GM12878 (cell line): ENCODE results near the gene GABBR2. TPM values are rescaled to one million over a fixed set of nuclear protein-coding genes. Genes with fewer than 3 reads are reported as not detected.

Source experiments
- ATAC-seq: fragments of 200-7000 bp; cut with Tn5 transposase; 3 replicates; pipeline ENCODE4 v1.9.1; 2020; ENCODE audit warnings: mild to moderate bottlenecking, moderate library complexity
- BruUV-seq: library from RNA; stranded (reverse); fragments of 400-500 nt; replicated peaks from 2 replicates; lab custom pipeline; 2021; lab: Mats Ljungman, UMichigan
- CTCF ChIA-PET: fragments of 300-600 bp; sonication (Branson Sonifier 250); formaldehyde crosslinking; extraction: SDS; loops from one replicate; lab custom pipeline; 2021; ENCODE audit warnings: inconsistent platforms; lab: Yijun Ruan, JAX
- POLR2A ChIA-PET: fragments of 350-600 bp; formaldehyde crosslinking; extraction: SDS; loops from one replicate; lab custom pipeline; 2021; ENCODE audit warnings: inconsistent platforms; lab: Charles Lee
- RAD21 ChIA-PET: fragments of 300-600 bp; sonication (Branson Sonifier 250); formaldehyde crosslinking; loops from one replicate; lab custom pipeline; 2023; ENCODE audit warnings: antibody characterized with exemption; ENCODE audit not compliant: unreplicated experiment; lab: Charles Lee
- SMC1A ChIA-PET: fragments of 300-600 bp; sonication (Branson Sonifier 250); formaldehyde crosslinking; loops from one replicate; lab custom pipeline; 2023; ENCODE audit not compliant: unreplicated experiment, uncharacterized antibody; lab: Charles Lee
- DNase-seq: peaks from one replicate; pipeline ENCODE4 v3.0.0-alpha.2; 2011; ENCODE audit warnings: low read depth, low spot score
- FAIRE-seq: peaks from 3 replicates; lab custom pipeline; 2011; peaks lifted over from hg19 to GRCh38; lab: Jason Lieb, UNC
- H2AFZ ChIP-seq: 2 replicates; pipeline ENCODE4 v1.6.0; 2011; ENCODE audit warnings: low read depth, low read length, control low read depth; ENCODE audit not compliant: control insufficient read depth
- H3K27ac ChIP-seq: 2 replicates; pipeline ENCODE4 v1.5.1; 2011; ENCODE audit warnings: control low read depth; ENCODE audit not compliant: control insufficient read depth, insufficient read depth
- H3K27me3 ChIP-seq, 2 experiments: replicated peaks in 1 of 2; 2 replicates each; pipeline versions ENCODE4 v1.6.0 to v1.6.1; 2011; ENCODE audit warnings: low read length in 1 of 2; ENCODE audit not compliant: control insufficient read depth in 2 of 2, insufficient read depth in 2 of 2
- H3K36me3 ChIP-seq, 2 experiments: 2 replicates each; pipeline ENCODE4 v1.5.1; 2011; ENCODE audit warnings: low read length in 1 of 2; ENCODE audit not compliant: control insufficient read depth in 2 of 2, insufficient read depth in 2 of 2
- H3K4me1 ChIP-seq: 2 replicates; pipeline ENCODE4 v1.6.1; 2011; ENCODE audit warnings: mild to moderate bottlenecking, low read length, moderate library complexity, mixed read lengths; ENCODE audit not compliant: control insufficient read depth, insufficient read depth
- H3K4me2 ChIP-seq: 2 replicates; pipeline ENCODE4 v1.6.0; 2011; ENCODE audit warnings: control low read depth; ENCODE audit not compliant: control insufficient read depth, insufficient read depth
- H3K4me3 ChIP-seq: fragments of 200-600 bp; sonication (generic); 2 replicates; pipeline ENCODE4 v1.5.1; 2016
- H3K79me2 ChIP-seq: 2 replicates; pipeline ENCODE4 v1.6.0; 2011; ENCODE audit warnings: low read length; ENCODE audit not compliant: control insufficient read depth, insufficient read depth
- H3K9ac ChIP-seq: 2 replicates; pipeline ENCODE4 v1.8.0; 2011; ENCODE audit warnings: low read length, control low read depth, mixed read lengths; ENCODE audit not compliant: control insufficient read depth, insufficient read depth
- H3K9me3 ChIP-seq: replicated peaks from 3 replicates; pipeline ENCODE4 v1.5.1; 2011; ENCODE audit warnings: mild to moderate bottlenecking, low read length; ENCODE audit not compliant: control insufficient read depth, insufficient read depth
- H4K20me1 ChIP-seq: 2 replicates; pipeline ENCODE4 v1.6.0; 2011; ENCODE audit not compliant: control insufficient read depth, insufficient read depth
- ASH2L ChIP-seq: fragments of 300-600, 200-600 bp; sonication (generic); IDR thresholded peaks from 2 replicates; pipeline ENCODE4 v1.6.1; 2017; ENCODE audit warnings: low read depth, mild to moderate bottlenecking, borderline replicate concordance
- BCLAF1 ChIP-seq: fragments of 450-650 bp; IDR thresholded peaks from 2 replicates; pipeline ENCODE4 v1.6.1; 2017; ENCODE audit warnings: antibody characterized with exemption, mild to moderate bottlenecking, moderate library complexity
- CHD1 ChIP-seq: IDR thresholded peaks from 2 replicates; pipeline ENCODE4 v1.6.1; 2012; ENCODE audit warnings: low read depth, low read length, improper control_type of control experiment
- CREM ChIP-seq: IDR thresholded peaks from 2 replicates; pipeline ENCODE4 v1.6.1; 2014; ENCODE audit warnings: antibody characterized with exemption, low read depth
- FOXM1 ChIP-seq: IDR thresholded peaks from 2 replicates; pipeline ENCODE4 v1.6.1; 2012; ENCODE audit warnings: low read depth, mild to moderate bottlenecking, inconsistent platforms, low read length, moderate library complexity
- HDAC2 ChIP-seq: fragments of 200-600 bp; sonication (generic); IDR thresholded peaks from 2 replicates; pipeline ENCODE4 v1.6.1; 2017
- LARP7 ChIP-seq: fragments of 450-650 bp; IDR thresholded peaks from 2 replicates; pipeline ENCODE4 v1.6.1; 2017; ENCODE audit warnings: mild to moderate bottlenecking
- MYB ChIP-seq: fragments of 150-350 bp; IDR thresholded peaks from 2 replicates; pipeline ENCODE4 v1.6.1; 2014; ENCODE audit warnings: mild to moderate bottlenecking, low read depth, low read length, borderline replicate concordance
- NBN ChIP-seq: fragments of 450-650 bp; IDR thresholded peaks from 2 replicates; pipeline ENCODE4 v1.6.1; 2016
- NFIC ChIP-seq: IDR thresholded peaks from 2 replicates; pipeline ENCODE4 v1.6.1; 2012; ENCODE audit warnings: low read depth, mild to moderate bottlenecking, inconsistent platforms, low read length, moderate library complexity
- NR2F1 ChIP-seq: fragments of 450-650 bp; conservative IDR thresholded peaks from 2 replicates; pipeline ENCODE4 v1.6.1; 2017; ENCODE audit warnings: mild to moderate bottlenecking
- PAX5 ChIP-seq: IDR thresholded peaks from 2 replicates; pipeline ENCODE4 v1.6.1; 2011; ENCODE audit warnings: low read depth, low read length, borderline replicate concordance
- SMC3 ChIP-seq: IDR thresholded peaks from 2 replicates; pipeline ENCODE4 v1.6.1; 2011; ENCODE audit warnings: low read length, improper control_type of control experiment, borderline replicate concordance
- STAT3 ChIP-seq: IDR thresholded peaks from 2 replicates; pipeline ENCODE4 v1.6.1; 2011; ENCODE audit warnings: low read depth, low read length, improper control_type of control experiment
- USF1 ChIP-seq: IDR thresholded peaks from 2 replicates; pipeline ENCODE4 v1.6.1; 2011; ENCODE audit warnings: borderline replicate concordance, low read depth, mild to moderate bottlenecking, moderate library complexity, mixed read lengths, low read length; ENCODE audit not compliant: insufficient read depth; ENCODE audit errors: extremely low read length
- ZZZ3 ChIP-seq: IDR thresholded peaks from 2 replicates; pipeline ENCODE4 v1.6.1; 2011; ENCODE audit warnings: low read depth; ENCODE audit not compliant: control insufficient read depth, insufficient read length
- WGBS: methylation state at CpG from one replicate; pipeline ENCODE4 v1.1.6; 2016; ENCODE audit warnings: low lambda C conversion rate; ENCODE audit not compliant: insufficient replicate concordance, insufficient coverage; ENCODE audit errors: missing lambda C conversion rate; 5-methylcytosine and 5-hydroxymethylcytosine counted together
- in situ Hi-C: fragments of 300-500 bp; cut with MboI; formaldehyde crosslinking; loops from 9 replicates; pipeline ENCODE4 v1.14.3; 2018; ENCODE audit warnings: mixed read lengths
- intact Hi-C: fragments of 100-400 bp; cut with micrococcal nuclease; formaldehyde crosslinking; loops from one replicate; pipeline ENCODE4 v1.14.2; 2022; ENCODE audit not compliant: unreplicated experiment
- polyA plus RNA-seq, 11 experiments: library from polyadenylated mRNA; depleted of rRNA in 4 of 11; unstranded in 6 of 11; stranded (reverse) in 5 of 11; fragments of >200 nt; fragmentation: Nextera tagmentation in 4 of 11; fragmentation: Illumina TruSeq in 1 of 11; extraction: Ambion mirVana in 4 of 11; extraction: Trizol in 1 of 11; gene quantifications; 1 replicate in 1 of 11; 2 replicates in 10 of 11; pipeline versions ENCODE4 v1.2.1 to v1.2.3, GENCODE V29; 2011 to 2016; ENCODE audit warnings: inconsistent platforms in 2 of 11, missing spikeins in 2 of 11, low read depth in 1 of 11
- total RNA-seq, 4 experiments: library from RNA; depleted of rRNA in 3 of 4; stranded (reverse); fragments of >200 nt in 3 of 4; fragmentation: Illumina TruSeq in 1 of 4; extraction: Trizol in 1 of 4; gene quantifications; 2 replicates each; pipeline versions ENCODE4 v1.2.1 to v1.2.3, GENCODE V29; 2013 to 2021

The GABBR2 gene
- total and polyA plus RNA-seq, 10 of the 15 experiments (the other 5 are each of a cell fraction or from before 2014, with no cell fraction given), result 0.02 to 2.2 (median 0.06) TPM; not detected in 2

- no peak overlapping the region for H2AFZ ChIP-seq
- in situ Hi-C loops, result no loop called here
- H3K4me1 ChIP-seq, result peaks cover 3% of the 10 kb centered on the region
- POLR2A ChIA-PET, result no interaction called here
- H3K27ac ChIP-seq, result no peak overlapping the region
- 46% methylated on average over 4 of the region's 4 CpGs for WGBS
- no peak overlapping the region for H3K4me2 ChIP-seq
- no peak for DNase-seq
- BruUV-seq, result no TSS peak
- no peaks in the 10 kb centered on the region for H3K79me2 ChIP-seq
- H4K20me1 ChIP-seq, result no peaks in the 10 kb centered on the region
- no peak for FAIRE-seq
- H3K36me3 ChIP-seq, result no peaks in the 10 kb centered on the region
- no peak overlapping the region for H3K4me3 ChIP-seq
- RAD21 ChIA-PET, result no interaction called here
- intact Hi-C loops, result no loop called here
- TF ChIP-seq NR2F1 (no peak), CHD1 (no peak), ASH2L (no peak), MYB (no peak), BCLAF1 (no peak), PAX5 (no peak), ZZZ3 (no peak), HDAC2 (no peak), SMC3 (no peak), STAT3 (no peak), LARP7 (no peak), CREM (no peak), FOXM1 (no peak), NBN (no peak), NFIC (no peak), USF1 (no peak)
- SMC1A ChIA-PET, result no interaction called here
- H3K9me3 ChIP-seq, result no peaks in the 10 kb centered on the region
- ATAC-seq, result no peak
- H3K9ac ChIP-seq, result no peak overlapping the region
- CTCF ChIA-PET, result no interaction called here
- H3K27me3 ChIP-seq, result no peaks in the 10 kb centered on the region
Measured at GRCh38 chr9:98569491-98569890, 139.2 kb downstream of the GABBR2 start.
